ENCODE data around the gene LYRM9.

GRCh38 chr17:27938864-27939263 lies 45.7 kb upstream of the LYRM9 start:
- TF ChIP-seq ZNF217 (CRISPR knock-in tag; IDR thresholded peaks at IDR 0.05), result no peak
- no peak for TF ChIP-seq ZNF57 (CRISPR knock-in tag; IDR thresholded peaks at IDR 0.05)
- TF ChIP-seq GTF2A2 (tag; IDR thresholded peaks at IDR 0.05), result no peak
- no peak for TF ChIP-seq ZNF830 (CRISPR knock-in tag; IDR thresholded peaks at IDR 0.05)
- no peak for TF ChIP-seq CREM (IDR thresholded peaks at IDR 0.05; ENCODE audit: low read depth)
- TF ChIP-seq FOXA1 (IDR thresholded peaks at IDR 0.05; ENCODE audit: borderline replicate concordance), result no peak
- TF ChIP-seq NBN (IDR thresholded peaks at IDR 0.05; ENCODE audit: low read depth), result no peak
- no peak for TF ChIP-seq MYNN (IDR thresholded peaks at IDR 0.05)
- TF ChIP-seq MYNN (CRISPR knock-in tag; IDR thresholded peaks at IDR 0.05), result no peak

Data from K562 (cell line).